HepG2 (cell line): ENCODE data around the gene COQ9. TPM values are rescaled to one million over a fixed set of nuclear protein-coding genes. Genes with fewer than 3 reads are reported as not detected.
A peak's percentile ranks its signal among the peaks of the same experiment; 100 is the strongest.

Source experiments
- NRL ChIP-seq: sonication (generic); formaldehyde crosslinking; IDR thresholded peaks from 2 replicates; pipeline ENCODE4 v1.5.0; 2020; ENCODE audit warnings: missing genetic modification reagents, mild to moderate bottlenecking, moderate library complexity, borderline replicate concordance
- RORA ChIP-seq: sonication (generic); formaldehyde crosslinking; IDR thresholded peaks from 2 replicates; pipeline ENCODE4 v1.5.0; 2020; ENCODE audit warnings: mild to moderate bottlenecking, missing genetic modification reagents, moderate library complexity
- ZBTB21 ChIP-seq: sonication (generic); formaldehyde crosslinking; IDR thresholded peaks from 2 replicates; pipeline ENCODE4 v1.4.0; 2020; ENCODE audit warnings: missing genetic modification reagents
- ZIK1 ChIP-seq: sonication (generic); formaldehyde crosslinking; IDR thresholded peaks from 2 replicates; pipeline ENCODE4 v1.5.0; 2020; ENCODE audit warnings: mild to moderate bottlenecking, low read depth, missing genetic modification reagents, borderline replicate concordance
- ZMAT3 ChIP-seq: sonication (generic); formaldehyde crosslinking; conservative IDR thresholded peaks from 2 replicates; pipeline ENCODE4 v1.7.0; 2021; ENCODE audit warnings: missing genetic modification reagents
- ZNF143 ChIP-seq: sonication (generic); formaldehyde crosslinking; IDR thresholded peaks from 2 replicates; pipeline ENCODE4 v1.4.0; 2020; ENCODE audit warnings: missing genetic modification reagents
- ZNF253 ChIP-seq: sonication (generic); formaldehyde crosslinking; IDR thresholded peaks from 2 replicates; pipeline ENCODE4 v1.8.0; 2022; ENCODE audit warnings: mild to moderate bottlenecking, missing genetic modification reagents, borderline replicate concordance
- ZNF501 ChIP-seq: sonication (generic); formaldehyde crosslinking; IDR thresholded peaks from 2 replicates; pipeline ENCODE4 v1.5.1; 2020; ENCODE audit warnings: mild to moderate bottlenecking, moderate library complexity, missing genetic modification reagents
- polyA plus RNA-seq, 8 experiments: library from polyadenylated mRNA; depleted of rRNA in 3 of 8; stranded (reverse) in 7 of 8; unstranded in 1 of 8; fragments of >200 nt; fragmentation: Illumina TruSeq in 4 of 8; extraction: Trizol in 4 of 8; gene quantifications; 2 replicates each; pipeline versions ENCODE4 v1.2.1 to v1.2.3, GENCODE V29; 2011 to 2016; ENCODE audit warnings: low read depth in 4 of 8, missing spikeins in 1 of 8, mixed read lengths in 1 of 8; ENCODE audit not compliant: insufficient read depth in 1 of 8
- total RNA-seq, 5 experiments: library from RNA; depleted of rRNA; stranded (reverse); fragments of >200 nt; fragmentation: Illumina TruSeq; extraction: Trizol; gene quantifications; 2 replicates each; pipeline ENCODE4 v1.2.3, GENCODE V29; 2016; ENCODE audit warnings: low read depth in 1 of 5
- TF ChIP-seq, protein P1 (sequence below): sonication (generic); formaldehyde crosslinking; conservative IDR thresholded peaks from 2 replicates; pipeline ENCODE4 v1.4.0; 2020; ENCODE audit warnings: mild to moderate bottlenecking, missing genetic modification reagents, moderate library complexity
- TF ChIP-seq, protein P2 (sequence below): sonication (generic); formaldehyde crosslinking; IDR thresholded peaks from 2 replicates; pipeline ENCODE4 v1.4.0; 2020; ENCODE audit warnings: missing genetic modification reagents, borderline replicate concordance
- TF ChIP-seq, protein P3 (sequence below): sonication (generic); formaldehyde crosslinking; IDR thresholded peaks from 2 replicates; pipeline ENCODE4 v1.5.1; 2020; ENCODE audit warnings: mild to moderate bottlenecking, moderate library complexity, missing genetic modification reagents
- TF ChIP-seq, protein P4 (sequence below): sonication (generic); formaldehyde crosslinking; IDR thresholded peaks from 2 replicates; pipeline ENCODE4 v1.5.0; 2020; ENCODE audit warnings: missing genetic modification reagents, mild to moderate bottlenecking, borderline replicate concordance
- TF ChIP-seq, protein P5 (sequence below), 2 experiments: sonication (generic) in 1 of 2; formaldehyde crosslinking in 1 of 2; IDR thresholded peaks; 2 replicates each; pipeline versions ENCODE4 v1.4.0 to v1.6.1; 2016 to 2020; ENCODE audit warnings: borderline replicate concordance in 1 of 2, low read depth in 1 of 2, mild to moderate bottlenecking in 1 of 2, missing genetic modification reagents in 1 of 2

Gene COQ9
- total and polyA plus RNA-seq, 2 of the 13 experiments (the other 11 are each of a cell fraction or from before 2014, with no cell fraction given), result 57.5 to 108 TPM

DNA sequence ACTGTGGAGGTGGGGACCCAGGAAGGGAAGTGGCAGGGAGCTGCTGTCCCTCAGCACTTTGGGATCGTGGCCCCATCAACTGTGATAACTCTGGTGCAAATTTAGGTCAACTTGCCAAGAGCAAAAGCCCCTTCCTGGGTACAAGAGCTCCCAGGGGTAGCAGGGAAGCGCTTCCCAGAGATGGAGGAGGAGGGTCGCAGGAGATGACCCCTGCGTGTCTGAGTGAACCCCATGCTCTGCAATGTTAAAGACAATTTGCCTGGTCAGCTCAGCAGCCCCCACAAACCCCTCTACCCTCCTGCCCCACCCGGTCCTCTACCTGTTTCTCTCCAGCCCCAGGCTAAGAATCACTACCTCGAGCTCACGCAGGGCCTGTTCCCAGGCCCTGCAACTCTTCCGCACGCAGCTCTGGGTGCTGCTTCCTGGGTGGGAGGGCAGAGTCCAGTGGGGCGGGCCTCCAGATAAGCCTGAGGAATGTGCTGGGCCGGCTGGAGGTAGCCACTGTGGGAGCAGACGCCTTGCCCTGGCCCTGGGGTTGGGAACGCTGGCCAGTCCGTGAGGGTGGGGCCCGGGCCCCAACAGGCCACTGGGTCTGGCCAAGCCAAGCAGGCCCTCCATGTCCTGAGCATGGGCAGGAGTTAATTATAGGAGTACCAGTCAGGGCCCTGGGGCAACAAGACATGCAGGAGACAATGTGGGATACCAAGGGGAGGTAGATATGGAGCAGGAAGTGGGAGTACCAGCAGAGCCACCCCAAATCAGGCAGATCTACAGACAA, 32.9 kb downstream of the COQ9 start (continued):
- TF ChIP-seq, protein P1, sequence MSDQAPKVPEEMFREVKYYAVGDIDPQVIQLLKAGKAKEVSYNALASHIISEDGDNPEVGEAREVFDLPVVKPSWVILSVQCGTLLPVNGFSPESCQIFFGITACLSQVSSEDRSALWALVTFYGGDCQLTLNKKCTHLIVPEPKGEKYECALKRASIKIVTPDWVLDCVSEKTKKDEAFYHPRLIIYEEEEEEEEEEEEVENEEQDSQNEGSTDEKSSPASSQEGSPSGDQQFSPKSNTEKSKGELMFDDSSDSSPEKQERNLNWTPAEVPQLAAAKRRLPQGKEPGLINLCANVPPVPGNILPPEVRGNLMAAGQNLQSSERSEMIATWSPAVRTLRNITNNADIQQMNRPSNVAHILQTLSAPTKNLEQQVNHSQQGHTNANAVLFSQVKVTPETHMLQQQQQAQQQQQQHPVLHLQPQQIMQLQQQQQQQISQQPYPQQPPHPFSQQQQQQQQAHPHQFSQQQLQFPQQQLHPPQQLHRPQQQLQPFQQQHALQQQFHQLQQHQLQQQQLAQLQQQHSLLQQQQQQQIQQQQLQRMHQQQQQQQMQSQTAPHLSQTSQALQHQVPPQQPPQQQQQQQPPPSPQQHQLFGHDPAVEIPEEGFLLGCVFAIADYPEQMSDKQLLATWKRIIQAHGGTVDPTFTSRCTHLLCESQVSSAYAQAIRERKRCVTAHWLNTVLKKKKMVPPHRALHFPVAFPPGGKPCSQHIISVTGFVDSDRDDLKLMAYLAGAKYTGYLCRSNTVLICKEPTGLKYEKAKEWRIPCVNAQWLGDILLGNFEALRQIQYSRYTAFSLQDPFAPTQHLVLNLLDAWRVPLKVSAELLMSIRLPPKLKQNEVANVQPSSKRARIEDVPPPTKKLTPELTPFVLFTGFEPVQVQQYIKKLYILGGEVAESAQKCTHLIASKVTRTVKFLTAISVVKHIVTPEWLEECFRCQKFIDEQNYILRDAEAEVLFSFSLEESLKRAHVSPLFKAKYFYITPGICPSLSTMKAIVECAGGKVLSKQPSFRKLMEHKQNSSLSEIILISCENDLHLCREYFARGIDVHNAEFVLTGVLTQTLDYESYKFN (CRISPR knock-in tag), result peak; percentile 94
- TF ChIP-seq, protein P2, sequence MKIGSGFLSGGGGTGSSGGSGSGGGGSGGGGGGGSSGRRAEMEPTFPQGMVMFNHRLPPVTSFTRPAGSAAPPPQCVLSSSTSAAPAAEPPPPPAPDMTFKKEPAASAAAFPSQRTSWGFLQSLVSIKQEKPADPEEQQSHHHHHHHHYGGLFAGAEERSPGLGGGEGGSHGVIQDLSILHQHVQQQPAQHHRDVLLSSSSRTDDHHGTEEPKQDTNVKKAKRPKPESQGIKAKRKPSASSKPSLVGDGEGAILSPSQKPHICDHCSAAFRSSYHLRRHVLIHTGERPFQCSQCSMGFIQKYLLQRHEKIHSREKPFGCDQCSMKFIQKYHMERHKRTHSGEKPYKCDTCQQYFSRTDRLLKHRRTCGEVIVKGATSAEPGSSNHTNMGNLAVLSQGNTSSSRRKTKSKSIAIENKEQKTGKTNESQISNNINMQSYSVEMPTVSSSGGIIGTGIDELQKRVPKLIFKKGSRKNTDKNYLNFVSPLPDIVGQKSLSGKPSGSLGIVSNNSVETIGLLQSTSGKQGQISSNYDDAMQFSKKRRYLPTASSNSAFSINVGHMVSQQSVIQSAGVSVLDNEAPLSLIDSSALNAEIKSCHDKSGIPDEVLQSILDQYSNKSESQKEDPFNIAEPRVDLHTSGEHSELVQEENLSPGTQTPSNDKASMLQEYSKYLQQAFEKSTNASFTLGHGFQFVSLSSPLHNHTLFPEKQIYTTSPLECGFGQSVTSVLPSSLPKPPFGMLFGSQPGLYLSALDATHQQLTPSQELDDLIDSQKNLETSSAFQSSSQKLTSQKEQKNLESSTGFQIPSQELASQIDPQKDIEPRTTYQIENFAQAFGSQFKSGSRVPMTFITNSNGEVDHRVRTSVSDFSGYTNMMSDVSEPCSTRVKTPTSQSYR (CRISPR knock-in tag), result peak; percentile 65; the same call in 1 of the 2 replicates
- TF ChIP-seq ZNF253 (CRISPR knock-in tag) (no peak), NRL (CRISPR knock-in tag) (peak; percentile 49; the same call in 1 of the 2 replicates), ZNF143 (CRISPR knock-in tag) (no peak), ZIK1 (CRISPR knock-in tag) (no peak), RORA (CRISPR knock-in tag) (no peak), ZBTB21 (CRISPR knock-in tag) (no peak), ZNF501 (CRISPR knock-in tag) (peak; percentile 94), ZMAT3 (CRISPR knock-in tag) (no peak)
- TF ChIP-seq, protein P3, sequence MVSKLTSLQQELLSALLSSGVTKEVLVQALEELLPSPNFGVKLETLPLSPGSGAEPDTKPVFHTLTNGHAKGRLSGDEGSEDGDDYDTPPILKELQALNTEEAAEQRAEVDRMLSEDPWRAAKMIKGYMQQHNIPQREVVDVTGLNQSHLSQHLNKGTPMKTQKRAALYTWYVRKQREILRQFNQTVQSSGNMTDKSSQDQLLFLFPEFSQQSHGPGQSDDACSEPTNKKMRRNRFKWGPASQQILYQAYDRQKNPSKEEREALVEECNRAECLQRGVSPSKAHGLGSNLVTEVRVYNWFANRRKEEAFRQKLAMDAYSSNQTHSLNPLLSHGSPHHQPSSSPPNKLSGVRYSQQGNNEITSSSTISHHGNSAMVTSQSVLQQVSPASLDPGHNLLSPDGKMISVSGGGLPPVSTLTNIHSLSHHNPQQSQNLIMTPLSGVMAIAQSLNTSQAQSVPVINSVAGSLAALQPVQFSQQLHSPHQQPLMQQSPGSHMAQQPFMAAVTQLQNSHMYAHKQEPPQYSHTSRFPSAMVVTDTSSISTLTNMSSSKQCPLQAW (CRISPR knock-in tag), result peak; percentile 78; the same call in 1 of the 2 replicates
- TF ChIP-seq, protein P4, sequence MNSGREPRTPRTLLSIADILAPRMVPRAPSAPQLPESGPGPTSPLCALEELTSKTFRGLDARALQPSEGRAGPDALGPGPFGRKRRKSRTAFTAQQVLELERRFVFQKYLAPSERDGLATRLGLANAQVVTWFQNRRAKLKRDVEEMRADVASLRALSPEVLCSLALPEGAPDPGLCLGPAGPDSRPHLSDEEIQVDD (CRISPR knock-in tag), result no peak
- TF ChIP-seq, protein P5, sequence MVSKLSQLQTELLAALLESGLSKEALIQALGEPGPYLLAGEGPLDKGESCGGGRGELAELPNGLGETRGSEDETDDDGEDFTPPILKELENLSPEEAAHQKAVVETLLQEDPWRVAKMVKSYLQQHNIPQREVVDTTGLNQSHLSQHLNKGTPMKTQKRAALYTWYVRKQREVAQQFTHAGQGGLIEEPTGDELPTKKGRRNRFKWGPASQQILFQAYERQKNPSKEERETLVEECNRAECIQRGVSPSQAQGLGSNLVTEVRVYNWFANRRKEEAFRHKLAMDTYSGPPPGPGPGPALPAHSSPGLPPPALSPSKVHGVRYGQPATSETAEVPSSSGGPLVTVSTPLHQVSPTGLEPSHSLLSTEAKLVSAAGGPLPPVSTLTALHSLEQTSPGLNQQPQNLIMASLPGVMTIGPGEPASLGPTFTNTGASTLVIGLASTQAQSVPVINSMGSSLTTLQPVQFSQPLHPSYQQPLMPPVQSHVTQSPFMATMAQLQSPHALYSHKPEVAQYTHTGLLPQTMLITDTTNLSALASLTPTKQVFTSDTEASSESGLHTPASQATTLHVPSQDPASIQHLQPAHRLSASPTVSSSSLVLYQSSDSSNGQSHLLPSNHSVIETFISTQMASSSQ (IDR thresholded peaks at IDR 0.05; ENCODE audit: low read depth), result peak; percentile 15; the same call in 1 of the 2 replicates
- TF ChIP-seq, protein P5 (CRISPR knock-in tag; IDR thresholded peaks at IDR 0.05; ENCODE audit: borderline replicate concordance), result 0 out of 2 replicates have a peak, but pooled peaks have one; percentile 26
